Activated CD4-positive, alpha-beta T cell treated with anti-CD3 and anti-CD28 coated beads, Interleukin-2, amount 10 ng/mL, durations not matched to agents 24 days and 14 days (primary cell): ENCODE results near the gene PRX. TPM values are rescaled to one million over a fixed set of nuclear protein-coding genes. Genes with fewer than 3 reads are reported as not detected.

ENCODE experiments used
- DNase-seq: peaks from one replicate; pipeline ENCODE4 v3.0.0; 2022
- H3K27ac Mint-ChIP-seq: one replicate; pipeline ENCODE4 v1.8.0; 2022; ENCODE audit warnings: mild to moderate bottlenecking, mixed read lengths
- H3K27me3 Mint-ChIP-seq: one replicate; pipeline ENCODE4 v1.8.0; 2022; ENCODE audit warnings: mixed read lengths
- H3K36me3 Mint-ChIP-seq: one replicate; pipeline ENCODE4 v1.8.0; 2022; ENCODE audit warnings: low read depth, mild to moderate bottlenecking, mixed read lengths
- H3K4me1 Mint-ChIP-seq: one replicate; pipeline ENCODE4 v1.8.0; 2021; ENCODE audit warnings: mixed read lengths
- H3K4me3 Mint-ChIP-seq: one replicate; pipeline ENCODE4 v1.8.0; 2022; ENCODE audit warnings: mild to moderate bottlenecking, moderate library complexity, mixed read lengths
- H3K9me3 Mint-ChIP-seq: one replicate; pipeline ENCODE4 v1.8.0; 2021; ENCODE audit warnings: mixed read lengths
- intact Hi-C: fragments of 100-400 bp; cut with micrococcal nuclease; formaldehyde crosslinking; loops from one replicate; pipeline ENCODE4 v1.15.1; 2023
- total RNA-seq: library from RNA; stranded (reverse); gene quantifications from 2 replicates; pipeline ENCODE4 v1.2.3, GENCODE V29; 2022

The PRX gene
- total RNA-seq, 1 donor from 2014 or later, result 0.84 TPM

- no peak for DNase-seq
- Mint-ChIP-seq H3K27me3 (peaks cover 3% of the 10 kb centered on the region), H3K27ac (no peak overlapping the region), H3K36me3 (no peaks in the 10 kb centered on the region), H3K9me3 (no peaks in the 10 kb centered on the region), H3K4me1 (peaks cover 6% of the 10 kb centered on the region), H3K4me3 (no peak overlapping the region)
- intact Hi-C loops, result no loop called here
These were observed 17.2 kb downstream of the PRX start for GRCh38 chr19:40395956-40396355.

- no peaks in the 10 kb centered on the region for H3K27me3 Mint-ChIP-seq
- intact Hi-C loops, result no loop called here
- DNase-seq, result no peak
- no peaks in the 10 kb centered on the region for H3K9me3 Mint-ChIP-seq
- no peak overlapping the region for H3K27ac Mint-ChIP-seq
- no peaks in the 10 kb centered on the region for H3K36me3 Mint-ChIP-seq
- peaks cover 6% of the 10 kb centered on the region for H3K4me1 Mint-ChIP-seq
- H3K4me3 Mint-ChIP-seq, result no peak overlapping the region
These were observed 18.4 kb downstream of the PRX start for GRCh38 chr19:40394816-40395210.

- H3K27ac Mint-ChIP-seq, result no peak overlapping the region
- no peaks in the 10 kb centered on the region for H3K36me3 Mint-ChIP-seq
- DNase-seq, result no peak
- H3K4me1 Mint-ChIP-seq, result peaks cover 5% of the 10 kb centered on the region
- H3K27me3 Mint-ChIP-seq, result no peaks in the 10 kb centered on the region
- intact Hi-C loops, result no loop called here
- H3K9me3 Mint-ChIP-seq, result no peaks in the 10 kb centered on the region
- no peak overlapping the region for H3K4me3 Mint-ChIP-seq
These were observed 19.0 kb downstream of the PRX start for GRCh38 chr19:40393894-40394815.

GRCh38 chr19:40392894-40393517 lies 20.2 kb downstream of the PRX start:
- H3K27me3 Mint-ChIP-seq, result no peaks in the 10 kb centered on the region
- no peaks in the 10 kb centered on the region for H3K9me3 Mint-ChIP-seq
- H3K4me3 Mint-ChIP-seq, result no peak overlapping the region
- intact Hi-C loops, result no loop called here
- no peak for DNase-seq
- no peak overlapping the region for H3K27ac Mint-ChIP-seq
- H3K36me3 Mint-ChIP-seq, result no peaks in the 10 kb centered on the region
- no peaks in the 10 kb centered on the region for H3K4me1 Mint-ChIP-seq

GRCh38 chr19:40392123-40392522 lies 21.1 kb downstream of the PRX start:
- DNase-seq, result no peak
- Mint-ChIP-seq H3K4me1 (no peaks in the 10 kb centered on the region), H3K36me3 (no peaks in the 10 kb centered on the region), H3K27ac (no peak overlapping the region), H3K4me3 (no peak overlapping the region), H3K27me3 (no peaks in the 10 kb centered on the region), H3K9me3 (no peaks in the 10 kb centered on the region)
- intact Hi-C loops, result no loop called here

GRCh38 chr19:40390084-40390742 lies 23.0 kb downstream of the PRX start, which contains the start of gene HIPK4:
HIPK4 (minus strand) TSS chr19:40390181; CDS start chr19:40389902, 279 bp downstream.
- intact Hi-C loops, result no loop called here
- peaks cover 2% of the 10 kb centered on the region for H3K27me3 Mint-ChIP-seq
- H3K9me3 Mint-ChIP-seq, result no peaks in the 10 kb centered on the region
- no peak within 1 kb of the TSS for H3K27ac Mint-ChIP-seq
- no peaks in the 10 kb centered on the region for H3K36me3 Mint-ChIP-seq
- H3K4me3 Mint-ChIP-seq, result no peak within 1 kb of the TSS
- DNase-seq, result no peak
- H3K4me1 Mint-ChIP-seq, result no peaks in the 10 kb centered on the region

- Mint-ChIP-seq H3K36me3 (no peaks in the 10 kb centered on the region), H3K4me1 (no peaks in the 10 kb centered on the region), H3K27me3 (peaks cover 2% of the 10 kb centered on the region), H3K9me3 (no peaks in the 10 kb centered on the region), H3K4me3 (no peak overlapping the region), H3K27ac (no peak overlapping the region)
- no peak for DNase-seq
- intact Hi-C loops, result no loop called here
These were observed 23.6 kb downstream of the PRX start for GRCh38 chr19:40389404-40390083.

- no peak overlapping the region for H3K27ac Mint-ChIP-seq
- no peak for DNase-seq
- no peak overlapping the region for H3K4me3 Mint-ChIP-seq
- H3K27me3 Mint-ChIP-seq, result peaks cover 2% of the 10 kb centered on the region
- intact Hi-C loops, result no loop called here
- H3K36me3 Mint-ChIP-seq, result no peaks in the 10 kb centered on the region
- H3K9me3 Mint-ChIP-seq, result no peaks in the 10 kb centered on the region
- no peaks in the 10 kb centered on the region for H3K4me1 Mint-ChIP-seq
These were observed 24.7 kb downstream of the PRX start for GRCh38 chr19:40388481-40388880.

- Mint-ChIP-seq H3K36me3 (no peaks in the 10 kb centered on the region), H3K9me3 (no peaks in the 10 kb centered on the region), H3K4me1 (no peaks in the 10 kb centered on the region), H3K27ac (no peak overlapping the region), H3K27me3 (peaks cover 2% of the 10 kb centered on the region), H3K4me3 (no peak overlapping the region)
- intact Hi-C loops, result no loop called here
- no peak for DNase-seq
These were observed 26.0 kb downstream of the PRX start for GRCh38 chr19:40387155-40387554.

- no peaks in the 10 kb centered on the region for H3K9me3 Mint-ChIP-seq
- H3K27me3 Mint-ChIP-seq, result peaks cover 2% of the 10 kb centered on the region
- H3K4me3 Mint-ChIP-seq, result no peak overlapping the region
- H3K36me3 Mint-ChIP-seq, result no peaks in the 10 kb centered on the region
- DNase-seq, result no peak
- H3K4me1 Mint-ChIP-seq, result no peaks in the 10 kb centered on the region
- no peak overlapping the region for H3K27ac Mint-ChIP-seq
- intact Hi-C loops, result no loop called here
These were observed 29.4 kb downstream of the PRX start for GRCh38 chr19:40383668-40384248.

- no peak overlapping the region for H3K4me3 Mint-ChIP-seq
- H3K9me3 Mint-ChIP-seq, result no peaks in the 10 kb centered on the region
- DNase-seq, result no peak
- H3K27ac Mint-ChIP-seq, result no peak overlapping the region
- H3K36me3 Mint-ChIP-seq, result no peaks in the 10 kb centered on the region
- intact Hi-C loops, result no loop called here
- H3K4me1 Mint-ChIP-seq, result no peaks in the 10 kb centered on the region
- no peaks in the 10 kb centered on the region for H3K27me3 Mint-ChIP-seq
These were observed 31.9 kb downstream of the PRX start for GRCh38 chr19:40381321-40381720.

- intact Hi-C loops, result no loop called here
- H3K9me3 Mint-ChIP-seq, result no peaks in the 10 kb centered on the region
- H3K27ac Mint-ChIP-seq, result no peak overlapping the region
- H3K4me1 Mint-ChIP-seq, result no peaks in the 10 kb centered on the region
- no peak overlapping the region for H3K4me3 Mint-ChIP-seq
- no peak for DNase-seq
- no peaks in the 10 kb centered on the region for H3K36me3 Mint-ChIP-seq
- no peaks in the 10 kb centered on the region for H3K27me3 Mint-ChIP-seq
These were observed 32.8 kb downstream of the PRX start for GRCh38 chr19:40380199-40381037.
